Measurements from ENCODE around the gene RCHY1.

DNA sequence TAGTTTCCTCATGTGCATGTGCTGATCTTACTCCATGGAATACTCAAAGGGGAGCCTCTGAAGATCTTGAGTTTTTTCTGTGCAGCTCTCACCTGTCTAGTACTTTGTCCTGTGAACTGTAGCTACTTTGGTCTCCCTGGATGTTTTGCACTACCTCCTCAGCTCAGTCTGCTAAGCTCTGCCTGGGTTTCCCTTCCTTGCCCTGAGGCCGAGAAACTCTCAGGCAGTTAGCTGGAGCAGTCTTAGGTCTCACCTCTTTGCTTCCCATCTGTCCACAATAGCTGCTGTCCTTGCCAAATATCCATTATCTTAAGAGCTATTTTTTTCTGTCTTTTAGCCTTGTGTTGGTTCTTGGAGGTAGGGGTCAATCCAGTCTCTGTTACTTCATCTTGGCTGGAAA, 11.7 kb upstream of the RCHY1 start:
- TF ChIP-seq, protein P1, sequence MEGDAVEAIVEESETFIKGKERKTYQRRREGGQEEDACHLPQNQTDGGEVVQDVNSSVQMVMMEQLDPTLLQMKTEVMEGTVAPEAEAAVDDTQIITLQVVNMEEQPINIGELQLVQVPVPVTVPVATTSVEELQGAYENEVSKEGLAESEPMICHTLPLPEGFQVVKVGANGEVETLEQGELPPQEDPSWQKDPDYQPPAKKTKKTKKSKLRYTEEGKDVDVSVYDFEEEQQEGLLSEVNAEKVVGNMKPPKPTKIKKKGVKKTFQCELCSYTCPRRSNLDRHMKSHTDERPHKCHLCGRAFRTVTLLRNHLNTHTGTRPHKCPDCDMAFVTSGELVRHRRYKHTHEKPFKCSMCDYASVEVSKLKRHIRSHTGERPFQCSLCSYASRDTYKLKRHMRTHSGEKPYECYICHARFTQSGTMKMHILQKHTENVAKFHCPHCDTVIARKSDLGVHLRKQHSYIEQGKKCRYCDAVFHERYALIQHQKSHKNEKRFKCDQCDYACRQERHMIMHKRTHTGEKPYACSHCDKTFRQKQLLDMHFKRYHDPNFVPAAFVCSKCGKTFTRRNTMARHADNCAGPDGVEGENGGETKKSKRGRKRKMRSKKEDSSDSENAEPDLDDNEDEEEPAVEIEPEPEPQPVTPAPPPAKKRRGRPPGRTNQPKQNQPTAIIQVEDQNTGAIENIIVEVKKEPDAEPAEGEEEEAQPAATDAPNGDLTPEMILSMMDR (IDR thresholded peaks at IDR 0.05; ENCODE audit: insufficient read depth, low read length): no peak
- TF ChIP-seq POLR2AphosphoS5 (IDR thresholded peaks at IDR 0.05; ENCODE audit: low read depth) (no peak), GABPA (IDR thresholded peaks at IDR 0.05; ENCODE audit: low read depth) (no peak)
